Liver (tissue), 9 donors: ENCODE data around the gene AGPAT1. TPM values are rescaled to one million over a fixed set of nuclear protein-coding genes. Genes with fewer than 3 reads are reported as not detected.
A peak's percentile ranks its signal among the peaks of the same experiment; 100 is the strongest.

Experiments used
- DNase-seq: peaks from one replicate; pipeline ENCODE4 v3.0.0-alpha.2; 2017; ENCODE audit warnings: low spot score
- H3K27ac ChIP-seq, 2 donors: one replicate each; pipeline ENCODE4 v1.7.0; 2013; ENCODE audit warnings: inconsistent platforms in 2 of 2, low read length in 2 of 2, control low read depth in 1 of 2, low read depth in 1 of 2, mild to moderate bottlenecking in 1 of 2
- H3K27me3 ChIP-seq, 4 donors: one replicate each; pipeline versions ENCODE4 v1.6.1 to v1.7.0; 2013; ENCODE audit warnings: low read length in 3 of 4, inconsistent platforms in 1 of 4, mild to moderate bottlenecking in 1 of 4, moderate library complexity in 1 of 4; ENCODE audit not compliant: control insufficient read depth in 4 of 4, insufficient read depth in 4 of 4
- H3K36me3 ChIP-seq, 4 donors: one replicate each; pipeline versions ENCODE4 v1.6.1 to v1.7.0; 2013; ENCODE audit warnings: low read length in 3 of 4, mild to moderate bottlenecking in 3 of 4, low read depth in 1 of 4, moderate library complexity in 1 of 4; ENCODE audit not compliant: control insufficient read depth in 4 of 4, insufficient read depth in 3 of 4
- H3K4me1 ChIP-seq, 4 donors: one replicate each; pipeline versions ENCODE4 v1.6.1 to v1.7.0; 2013; ENCODE audit warnings: low read length in 3 of 4, mild to moderate bottlenecking in 3 of 4, moderate library complexity in 1 of 4; ENCODE audit not compliant: control insufficient read depth in 4 of 4, insufficient read depth in 4 of 4
- H3K4me3 ChIP-seq, 3 donors: one replicate each; pipeline versions ENCODE4 v1.6.1 to v1.7.0; 2013; ENCODE audit warnings: low read length in 3 of 3, control low read depth in 1 of 3, low read depth in 1 of 3, mild to moderate bottlenecking in 1 of 3
- H3K9ac ChIP-seq, 2 donors: one replicate each; pipeline ENCODE4 v1.7.0; 2013; ENCODE audit warnings: low read length in 2 of 2, mild to moderate bottlenecking in 2 of 2, moderate library complexity in 2 of 2, control low read depth in 1 of 2, low read depth in 1 of 2
- H3K9me3 ChIP-seq, 4 donors: one replicate each; pipeline versions ENCODE4 v1.6.1 to v1.7.0; 2013; ENCODE audit warnings: low read length in 3 of 4; ENCODE audit not compliant: control insufficient read depth in 4 of 4
- EGR1 ChIP-seq, 2 donors: IDR thresholded peaks; 2 replicates each; pipeline ENCODE4 v1.6.1; 2016 to 2018; ENCODE audit warnings: antibody characterized with exemption in 2 of 2, low read depth in 2 of 2
- FOXA1 ChIP-seq: IDR thresholded peaks from 2 replicates; pipeline ENCODE4 v1.6.1; 2016; ENCODE audit warnings: antibody characterized with exemption
- FOXA2 ChIP-seq: IDR thresholded peaks from 2 replicates; pipeline ENCODE4 v1.6.1; 2016; ENCODE audit warnings: antibody characterized with exemption
- GABPA ChIP-seq, 2 donors: IDR thresholded peaks in 1 of 2; conservative IDR thresholded peaks in 1 of 2; 2 replicates each; pipeline ENCODE4 v1.6.1; 2016; ENCODE audit warnings: antibody characterized with exemption in 2 of 2, mild to moderate bottlenecking in 1 of 2, moderate library complexity in 1 of 2
- HNF4A ChIP-seq, 2 donors: conservative IDR thresholded peaks; 2 replicates each; pipeline ENCODE4 v1.6.1; 2016; ENCODE audit warnings: antibody characterized with exemption in 2 of 2, mild to moderate bottlenecking in 2 of 2
- HNF4G ChIP-seq: IDR thresholded peaks from 2 replicates; pipeline ENCODE4 v1.6.1; 2016; ENCODE audit warnings: antibody characterized with exemption
- JUND ChIP-seq, 2 donors: IDR thresholded peaks; 2 replicates each; pipeline ENCODE4 v1.6.1; 2016; ENCODE audit warnings: antibody characterized with exemption in 2 of 2
- MAX ChIP-seq: IDR thresholded peaks from 2 replicates; pipeline ENCODE4 v1.6.1; 2016; ENCODE audit warnings: antibody characterized with exemption
- NR2F2 ChIP-seq: IDR thresholded peaks from 2 replicates; pipeline ENCODE4 v1.6.1; 2016; ENCODE audit warnings: antibody characterized with exemption
- RAD21 ChIP-seq, 2 donors: IDR thresholded peaks; 2 replicates each; pipeline ENCODE4 v1.6.1; 2016; ENCODE audit warnings: antibody characterized with exemption in 2 of 2, mild to moderate bottlenecking in 2 of 2
- RXRA ChIP-seq, 2 donors: IDR thresholded peaks; 2 replicates each; pipeline ENCODE4 v1.6.1; 2017 to 2018; ENCODE audit warnings: antibody characterized with exemption in 2 of 2, mild to moderate bottlenecking in 1 of 2
- SP1 ChIP-seq: IDR thresholded peaks from 2 replicates; pipeline ENCODE4 v1.6.1; 2018; ENCODE audit warnings: antibody characterized with exemption, mild to moderate bottlenecking
- TAF1 ChIP-seq: conservative IDR thresholded peaks from 2 replicates; pipeline ENCODE4 v1.6.1; 2016; ENCODE audit warnings: antibody characterized with exemption, mild to moderate bottlenecking
- YY1 ChIP-seq: IDR thresholded peaks from 2 replicates; pipeline ENCODE4 v1.6.1; 2016; ENCODE audit warnings: antibody characterized with exemption, mild to moderate bottlenecking
- WGBS: extraction: QIAGEN DNeasy Blood & Tissue Kit; methylation state at CpG from one replicate; pipeline ENCODE4 v1.1.7; 2013; 5-methylcytosine and 5-hydroxymethylcytosine counted together
- polyA plus RNA-seq, 2 donors: library from polyadenylated mRNA; stranded (reverse) in 1 of 2; unstranded in 1 of 2; fragments of 200-250 nt in 1 of 2; fragments of >200 nt in 1 of 2; fragmentation: Nextera tagmentation in 1 of 2; extraction: Ambion mirVana in 1 of 2; gene quantifications; one replicate each; pipeline versions ENCODE4 v1.2.1 to v1.2.3, GENCODE V29; 2013 to 2015
- total RNA-seq, 2 donors: library from RNA; depleted of rRNA; stranded (reverse); fragments of >200 nt; gene quantifications; one replicate each; pipeline ENCODE4 v1.2.3, GENCODE V29; 2014
- TF ChIP-seq, protein P1 (sequence below): IDR thresholded peaks from 2 replicates; pipeline ENCODE4 v1.6.1; 2016; ENCODE audit warnings: antibody characterized with exemption
- TF ChIP-seq, protein P2 (sequence below): IDR thresholded peaks from 2 replicates; pipeline ENCODE4 v1.6.1; 2016; ENCODE audit warnings: antibody characterized with exemption
- TF ChIP-seq, protein P3 (sequence below): fragments of 150-350 bp; IDR thresholded peaks from 2 replicates; pipeline ENCODE4 v1.5.1; 2017; ENCODE audit warnings: improper control_type of control experiment, low read depth, low read length; ENCODE audit not compliant: missing input control
- donor health status: healthy.
- donor health status: healthy.
- donor health status: healthy.
- donor health status: healthy.
- donor health status: healthy.

Gene AGPAT1
- total and polyA plus RNA-seq, 4 donors, result 10.4 to 45.1 (median 17.5) TPM

DNA sequence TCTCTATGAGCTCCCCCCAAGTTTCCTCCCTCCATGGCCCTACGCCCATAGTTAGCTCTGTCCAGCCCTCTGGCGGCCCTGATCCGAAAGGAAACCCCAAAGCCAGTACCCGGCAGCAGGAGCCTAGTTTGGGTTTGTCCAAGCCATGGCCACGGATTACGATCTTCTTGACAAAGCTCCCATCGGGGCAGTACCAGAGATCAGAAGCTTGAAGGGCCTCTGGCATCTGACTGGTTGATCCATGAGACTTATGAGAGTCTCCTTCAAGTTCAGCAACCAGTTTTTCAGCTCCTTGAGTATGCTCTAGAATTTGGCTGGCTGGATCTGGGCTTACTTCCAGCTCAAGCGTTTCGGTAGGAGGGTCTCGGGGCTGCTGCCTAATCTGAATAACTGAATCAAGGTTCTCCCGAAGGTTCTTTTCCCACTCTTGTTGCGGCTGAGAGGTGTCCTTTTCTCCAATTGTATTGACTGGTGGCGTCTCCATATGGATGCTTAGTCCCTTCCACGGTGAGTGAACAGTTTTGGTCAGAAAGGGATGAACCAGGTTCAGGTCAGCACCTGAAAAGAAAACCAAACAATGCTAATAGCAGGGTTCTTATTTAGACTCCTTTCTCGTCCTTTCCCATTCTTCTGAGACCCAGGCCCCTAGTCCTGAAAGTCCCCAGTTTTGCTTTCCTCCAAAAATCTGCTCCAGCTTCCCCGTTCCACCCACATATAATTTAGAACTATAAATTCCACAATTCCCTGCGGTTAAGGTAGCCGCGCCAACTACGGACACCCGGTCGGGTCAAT is 46.4 kb downstream of the AGPAT1 start:
- H3K4me1 ChIP-seq, result peaks cover 3 to 28% (median 24%) of the 10 kb centered on the region in 4 donors
- H3K36me3 ChIP-seq, result peaks cover 2 to 9% (median 8%) of the 10 kb centered on the region in 4 donors
- TF ChIP-seq TAF1 (no peak), HNF4A (conservative IDR thresholded peaks at IDR 0.05) (peak in 1 of 2 donors; percentile 9)
- H3K4me3 ChIP-seq, result peak overlapping the region; percentile 62 to 71 (median 65)
- peak overlapping the region in 1 of 2 donors; percentile 56 for H3K9ac ChIP-seq
- no peaks in the 10 kb centered on the region for H3K9me3 ChIP-seq
- WGBS, result 41% methylated on average over 22 of the region's 22 CpGs
- DNase-seq, result no peak
- peak overlapping the region; percentile 93 for H3K27ac ChIP-seq
- no peaks in the 10 kb centered on the region for H3K27me3 ChIP-seq

GRCh38 chr6:32128751-32129296 is 47.1 kb downstream of the AGPAT1 start:
- Histone ChIP-seq H3K36me3 (peaks cover 2 to 12% (median 10%) of the 10 kb centered on the region in 4 donors), H3K27ac (peak overlapping the region in 1 of 2 donors; percentile 19), H3K4me1 (peaks cover 3 to 28% (median 24%) of the 10 kb centered on the region in 4 donors), H3K9me3 (no peaks in the 10 kb centered on the region), H3K27me3 (no peaks in the 10 kb centered on the region), H3K4me3 (peak overlapping the region; percentile 23 to 65 (median 62)), H3K9ac (no peak overlapping the region)
- 91% methylated on average over 13 of the region's 13 CpGs for WGBS
- no peak for TF ChIP-seq TAF1
- no peak for TF ChIP-seq FOXA2
- TF ChIP-seq GABPA (IDR thresholded peaks at IDR 0.05 in 1 of 2, conservative IDR thresholded peaks at IDR 0.05 in 1 of 2), result no peak
- TF ChIP-seq YY1, result no peak
- TF ChIP-seq JUND (IDR thresholded peaks at IDR 0.05), result no peak
- TF ChIP-seq EGR1 (IDR thresholded peaks at IDR 0.05; ENCODE audit: low read depth in 2 of 2), result no peak
- TF ChIP-seq FOXA1, result no peak
- TF ChIP-seq RAD21 (IDR thresholded peaks at IDR 0.05), result no peak
- no peak for TF ChIP-seq HNF4A (conservative IDR thresholded peaks at IDR 0.05)
- TF ChIP-seq NR2F2, result no peak
- TF ChIP-seq HNF4G, result no peak
- no peak for DNase-seq

DNA sequence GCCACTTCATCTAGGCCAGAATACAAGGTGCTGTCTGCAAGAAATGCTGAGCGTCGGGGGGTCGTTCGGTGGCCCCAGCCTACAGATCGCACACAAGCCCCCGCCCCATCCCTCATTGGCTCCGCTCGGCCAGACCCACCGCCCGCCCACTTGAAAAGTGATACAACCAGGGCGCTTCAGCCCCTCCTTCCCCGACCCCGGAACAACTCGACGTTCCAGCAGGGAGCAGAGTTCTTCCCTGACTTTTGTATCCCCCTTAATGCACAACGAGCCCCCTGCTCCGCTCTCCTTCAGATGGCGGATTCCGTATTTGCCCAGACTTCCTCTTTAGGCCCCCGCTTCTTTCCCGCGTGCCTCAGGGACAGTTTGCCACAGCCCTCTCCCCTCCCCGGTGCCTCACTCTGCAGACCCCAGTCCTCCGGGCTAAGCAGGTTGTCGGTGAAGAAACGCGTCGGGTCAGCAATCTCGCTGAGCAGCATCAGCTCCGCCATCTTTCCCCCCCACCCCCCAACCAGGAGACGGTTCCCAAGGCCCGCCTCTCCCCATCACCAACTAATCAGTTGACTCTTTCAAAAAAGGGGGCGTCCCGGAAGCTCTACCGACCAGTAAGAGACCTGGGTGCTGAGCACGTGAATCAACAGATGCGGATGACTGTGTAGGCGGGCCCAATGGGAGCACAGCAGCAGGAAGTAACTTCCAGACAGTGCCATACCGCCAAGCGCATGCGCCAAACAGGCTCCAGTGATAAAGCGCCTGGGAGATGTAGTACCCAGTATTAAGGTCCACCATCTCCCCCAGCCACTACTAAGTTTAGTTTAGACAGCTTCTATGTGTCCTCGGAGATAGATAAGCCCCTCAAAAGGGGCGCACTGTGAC is 47.9 kb downstream of the AGPAT1 start, which contains the start of gene ATF6B:
TSS of gene ATF6B (minus strand) at position 530 of the 876 bp plus-strand sequence. CDS start at position 491, 39 bp downstream.
- TF ChIP-seq, protein P1, sequence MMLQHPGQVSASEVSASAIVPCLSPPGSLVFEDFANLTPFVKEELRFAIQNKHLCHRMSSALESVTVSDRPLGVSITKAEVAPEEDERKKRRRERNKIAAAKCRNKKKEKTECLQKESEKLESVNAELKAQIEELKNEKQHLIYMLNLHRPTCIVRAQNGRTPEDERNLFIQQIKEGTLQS, result no peak
- TF ChIP-seq HNF4A (conservative IDR thresholded peaks at IDR 0.05) (peak; percentile 23 to 40), MAX (peak; percentile 23), HNF4G (no peak), YY1 (peak; percentile 97), SP1 (peak; percentile 64), JUND (IDR thresholded peaks at IDR 0.05) (peak in 1 of 2 donors; percentile 53), RAD21 (IDR thresholded peaks at IDR 0.05) (peak in 1 of 2 donors; percentile 8), EGR1 (IDR thresholded peaks at IDR 0.05; ENCODE audit: low read depth in 2 of 2) (no peak), RXRA (IDR thresholded peaks at IDR 0.05) (no peak), GABPA (IDR thresholded peaks at IDR 0.05 in 1 of 2, conservative IDR thresholded peaks at IDR 0.05 in 1 of 2) (peak in 1 of 2 donors; percentile 84), NR2F2 (no peak)
- TF ChIP-seq, protein P2, sequence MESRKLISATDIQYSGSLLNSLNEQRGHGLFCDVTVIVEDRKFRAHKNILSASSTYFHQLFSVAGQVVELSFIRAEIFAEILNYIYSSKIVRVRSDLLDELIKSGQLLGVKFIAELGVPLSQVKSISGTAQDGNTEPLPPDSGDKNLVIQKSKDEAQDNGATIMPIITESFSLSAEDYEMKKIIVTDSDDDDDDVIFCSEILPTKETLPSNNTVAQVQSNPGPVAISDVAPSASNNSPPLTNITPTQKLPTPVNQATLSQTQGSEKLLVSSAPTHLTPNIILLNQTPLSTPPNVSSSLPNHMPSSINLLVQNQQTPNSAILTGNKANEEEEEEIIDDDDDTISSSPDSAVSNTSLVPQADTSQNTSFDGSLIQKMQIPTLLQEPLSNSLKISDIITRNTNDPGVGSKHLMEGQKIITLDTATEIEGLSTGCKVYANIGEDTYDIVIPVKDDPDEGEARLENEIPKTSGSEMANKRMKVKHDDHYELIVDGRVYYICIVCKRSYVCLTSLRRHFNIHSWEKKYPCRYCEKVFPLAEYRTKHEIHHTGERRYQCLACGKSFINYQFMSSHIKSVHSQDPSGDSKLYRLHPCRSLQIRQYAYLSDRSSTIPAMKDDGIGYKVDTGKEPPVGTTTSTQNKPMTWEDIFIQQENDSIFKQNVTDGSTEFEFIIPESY, result peak; percentile 77
- TF ChIP-seq, protein P3, sequence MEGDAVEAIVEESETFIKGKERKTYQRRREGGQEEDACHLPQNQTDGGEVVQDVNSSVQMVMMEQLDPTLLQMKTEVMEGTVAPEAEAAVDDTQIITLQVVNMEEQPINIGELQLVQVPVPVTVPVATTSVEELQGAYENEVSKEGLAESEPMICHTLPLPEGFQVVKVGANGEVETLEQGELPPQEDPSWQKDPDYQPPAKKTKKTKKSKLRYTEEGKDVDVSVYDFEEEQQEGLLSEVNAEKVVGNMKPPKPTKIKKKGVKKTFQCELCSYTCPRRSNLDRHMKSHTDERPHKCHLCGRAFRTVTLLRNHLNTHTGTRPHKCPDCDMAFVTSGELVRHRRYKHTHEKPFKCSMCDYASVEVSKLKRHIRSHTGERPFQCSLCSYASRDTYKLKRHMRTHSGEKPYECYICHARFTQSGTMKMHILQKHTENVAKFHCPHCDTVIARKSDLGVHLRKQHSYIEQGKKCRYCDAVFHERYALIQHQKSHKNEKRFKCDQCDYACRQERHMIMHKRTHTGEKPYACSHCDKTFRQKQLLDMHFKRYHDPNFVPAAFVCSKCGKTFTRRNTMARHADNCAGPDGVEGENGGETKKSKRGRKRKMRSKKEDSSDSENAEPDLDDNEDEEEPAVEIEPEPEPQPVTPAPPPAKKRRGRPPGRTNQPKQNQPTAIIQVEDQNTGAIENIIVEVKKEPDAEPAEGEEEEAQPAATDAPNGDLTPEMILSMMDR, result no peak
- DNase-seq, result peak; percentile 94
- peak within 1 kb of the TSS; percentile 89 to 98 (median 90) for H3K4me3 ChIP-seq
- peaks cover 3 to 28% (median 24%) of the 10 kb centered on the region in 4 donors for H3K4me1 ChIP-seq
- WGBS, result under 1% methylated on average over 44 of the region's 44 CpGs
- peaks cover 2 to 12% (median 11%) of the 10 kb centered on the region in 4 donors for H3K36me3 ChIP-seq
- H3K9me3 ChIP-seq, result no peaks in the 10 kb centered on the region
- no peaks in the 10 kb centered on the region for H3K27me3 ChIP-seq
- H3K27ac ChIP-seq, result peak within 1 kb of the TSS; percentile 63 to 76
- peak within 1 kb of the TSS; percentile 18 to 58 for H3K9ac ChIP-seq
